Measurements from ENCODE around the gene PKIG.

DNA sequence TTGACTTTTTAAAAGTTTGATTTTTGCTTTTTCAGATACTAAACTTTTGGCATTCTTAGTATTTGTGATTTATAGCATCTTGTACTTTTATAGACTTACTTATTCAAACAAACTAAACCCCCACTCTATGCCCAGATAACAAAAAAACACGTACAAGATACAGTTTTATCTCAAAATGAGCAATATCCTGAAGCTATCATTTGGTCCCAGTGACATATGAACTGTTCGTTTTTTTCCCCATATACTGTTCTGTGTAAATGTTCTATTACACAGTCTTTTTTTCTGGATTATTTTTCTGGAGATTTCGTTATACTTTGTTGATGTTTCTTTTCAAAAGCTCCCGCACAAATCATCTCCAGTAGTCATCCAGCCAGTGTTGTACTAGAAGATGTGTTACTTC is 33.3 kb upstream of the PKIG start:
- TF ChIP-seq, protein P1, sequence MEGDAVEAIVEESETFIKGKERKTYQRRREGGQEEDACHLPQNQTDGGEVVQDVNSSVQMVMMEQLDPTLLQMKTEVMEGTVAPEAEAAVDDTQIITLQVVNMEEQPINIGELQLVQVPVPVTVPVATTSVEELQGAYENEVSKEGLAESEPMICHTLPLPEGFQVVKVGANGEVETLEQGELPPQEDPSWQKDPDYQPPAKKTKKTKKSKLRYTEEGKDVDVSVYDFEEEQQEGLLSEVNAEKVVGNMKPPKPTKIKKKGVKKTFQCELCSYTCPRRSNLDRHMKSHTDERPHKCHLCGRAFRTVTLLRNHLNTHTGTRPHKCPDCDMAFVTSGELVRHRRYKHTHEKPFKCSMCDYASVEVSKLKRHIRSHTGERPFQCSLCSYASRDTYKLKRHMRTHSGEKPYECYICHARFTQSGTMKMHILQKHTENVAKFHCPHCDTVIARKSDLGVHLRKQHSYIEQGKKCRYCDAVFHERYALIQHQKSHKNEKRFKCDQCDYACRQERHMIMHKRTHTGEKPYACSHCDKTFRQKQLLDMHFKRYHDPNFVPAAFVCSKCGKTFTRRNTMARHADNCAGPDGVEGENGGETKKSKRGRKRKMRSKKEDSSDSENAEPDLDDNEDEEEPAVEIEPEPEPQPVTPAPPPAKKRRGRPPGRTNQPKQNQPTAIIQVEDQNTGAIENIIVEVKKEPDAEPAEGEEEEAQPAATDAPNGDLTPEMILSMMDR (IDR thresholded peaks at IDR 0.05) = no peak
- no peak for TF ChIP-seq POLR2A (IDR thresholded peaks at IDR 0.05)
